ENCODE results near the gene METTL22.

METTL22 gene

GRCh38 chr16:8614435-8615029, 7.0 kb upstream of the METTL22 start:
- Histone ChIP-seq H3K27ac (ENCODE audit: low read length) (no peak overlapping the region), H3K79me2 (ENCODE audit: insufficient read depth, low read length) (no peaks in the 10 kb centered on the region), H3K27me3 (ENCODE audit: insufficient read depth, low read length, poor library complexity) (peaks cover 36% of the 10 kb centered on the region), H3K9ac (ENCODE audit: low read depth, low read length) (no peak overlapping the region), H3K36me3 (ENCODE audit: insufficient read depth, low read length) (no peaks in the 10 kb centered on the region), H3K4me2 (ENCODE audit: insufficient read depth, low read length) (no peak overlapping the region), H2AFZ (ENCODE audit: low read depth, low read length) (no peak overlapping the region), H4K20me1 (ENCODE audit: insufficient read depth, low read length) (no peaks in the 10 kb centered on the region; the same call in 1 of the 2 replicates), H3K4me1 (ENCODE audit: insufficient read depth, low read length) (no peaks in the 10 kb centered on the region), H3K9me3 (ENCODE audit: insufficient read depth, low read length, severe bottlenecking) (no peaks in the 10 kb centered on the region), H3K4me3 (ENCODE audit: low read depth in 1 of 2, low read length in 2 of 2) (no peak overlapping the region)
- ATAC-seq (ENCODE audit: insufficient read depth, low read depth), result no peak
- DNase-seq, result no peak
- no peak for TF ChIP-seq CTCF (IDR thresholded peaks at IDR 0.05; ENCODE audit: borderline replicate concordance, extremely low read depth, low read length, poor library complexity, severe bottlenecking)
- no peak for TF ChIP-seq EZH2 (IDR thresholded peaks at IDR 0.05; ENCODE audit: borderline replicate concordance, low read depth, low read length, severe bottlenecking)

DNA sequence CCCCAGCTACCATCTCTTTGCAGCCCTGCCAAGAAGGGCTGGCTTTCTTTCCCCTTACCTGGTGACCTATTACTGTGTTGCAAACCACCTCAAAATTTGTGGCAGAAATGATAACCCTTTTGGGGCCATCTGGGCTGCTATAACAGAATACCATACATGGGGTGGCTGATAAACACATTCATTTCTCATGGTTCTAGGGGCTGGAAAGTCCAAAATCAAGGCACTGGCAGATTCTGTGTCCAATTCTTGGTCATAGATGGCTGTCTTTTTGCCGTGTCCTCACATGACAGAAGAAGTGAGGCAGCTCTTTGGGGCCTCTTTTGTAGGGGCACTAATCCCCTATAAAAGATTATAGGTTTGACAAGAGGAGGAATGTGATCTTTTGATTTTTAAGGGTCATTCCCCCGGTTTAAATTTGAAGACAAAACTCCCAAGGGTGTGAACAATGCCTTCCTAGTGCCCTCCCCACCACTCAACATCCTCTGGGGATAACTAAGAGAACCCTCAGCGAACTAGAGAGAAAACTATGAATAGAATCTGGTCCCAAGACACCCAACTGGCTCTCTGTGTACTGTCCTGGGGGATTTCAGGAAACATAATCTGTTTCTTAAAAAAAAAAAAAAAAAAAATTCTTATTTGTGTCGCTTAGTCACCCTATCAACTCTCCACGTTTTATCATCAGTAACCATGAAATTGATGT, 1.7 kb upstream of the METTL22 start:
- no peak for TF ChIP-seq CTCF (IDR thresholded peaks at IDR 0.05; ENCODE audit: borderline replicate concordance, extremely low read depth, low read length, poor library complexity, severe bottlenecking)
- no peak for TF ChIP-seq EZH2 (IDR thresholded peaks at IDR 0.05; ENCODE audit: borderline replicate concordance, low read depth, low read length, severe bottlenecking)
- ATAC-seq (ENCODE audit: insufficient read depth, low read depth), result no peak
- DNase-seq, result no peak
- peaks cover 25% of the 10 kb centered on the region for H3K4me1 ChIP-seq (ENCODE audit: insufficient read depth, low read length)
- H3K9me3 ChIP-seq (ENCODE audit: insufficient read depth, low read length, severe bottlenecking), result no peaks in the 10 kb centered on the region
- H3K36me3 ChIP-seq (ENCODE audit: insufficient read depth, low read length), result peaks cover 11% of the 10 kb centered on the region
- peaks cover 14% of the 10 kb centered on the region; the same call in 1 of the 2 replicates for H4K20me1 ChIP-seq (ENCODE audit: insufficient read depth, low read length)
- H3K79me2 ChIP-seq (ENCODE audit: insufficient read depth, low read length), result peaks cover 33% of the 10 kb centered on the region
- H2AFZ ChIP-seq (ENCODE audit: low read depth, low read length), result no peak overlapping the region
- H3K27ac ChIP-seq (ENCODE audit: low read length), result no peak overlapping the region
- H3K27me3 ChIP-seq (ENCODE audit: insufficient read depth, low read length, poor library complexity), result peaks cover 20% of the 10 kb centered on the region
- H3K4me3 ChIP-seq (ENCODE audit: low read depth in 1 of 2, low read length in 2 of 2), result no peak overlapping the region
- H3K4me2 ChIP-seq (ENCODE audit: insufficient read depth, low read length), result no peak overlapping the region
- H3K9ac ChIP-seq (ENCODE audit: low read depth, low read length), result no peak overlapping the region

DNA sequence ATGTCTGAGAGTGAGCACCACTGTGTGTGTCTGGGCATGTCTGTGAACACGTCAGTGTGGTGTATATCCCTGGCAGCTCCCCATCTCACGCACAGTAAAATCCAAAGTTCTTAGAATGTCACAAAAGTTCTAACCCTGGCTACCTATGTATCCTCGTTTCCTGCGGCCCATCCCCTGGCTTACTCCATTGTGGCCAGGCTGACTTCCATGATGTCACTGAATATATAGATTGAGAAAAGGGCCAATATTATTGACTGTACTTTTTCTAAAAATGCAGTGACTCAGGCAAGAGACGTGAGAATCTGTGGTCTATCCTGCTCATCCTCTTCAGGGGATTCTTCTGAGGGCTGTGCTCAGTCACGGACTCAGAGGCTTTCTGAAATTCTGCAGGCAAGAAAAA, 963 bp upstream of the METTL22 start:
- ATAC-seq (ENCODE audit: insufficient read depth, low read depth) (no peak), DNase-seq (no peak)
- Histone ChIP-seq H3K9ac (ENCODE audit: low read depth, low read length) (no peak overlapping the region), H3K4me1 (ENCODE audit: insufficient read depth, low read length) (peaks cover 27% of the 10 kb centered on the region), H3K27ac (ENCODE audit: low read length) (no peak overlapping the region), H3K4me3 (ENCODE audit: low read depth in 1 of 2, low read length in 2 of 2) (no peak overlapping the region), H3K79me2 (ENCODE audit: insufficient read depth, low read length) (peaks cover 40% of the 10 kb centered on the region), H3K36me3 (ENCODE audit: insufficient read depth, low read length) (peaks cover 14% of the 10 kb centered on the region), H4K20me1 (ENCODE audit: insufficient read depth, low read length) (peaks cover 16% of the 10 kb centered on the region; the same call in 1 of the 2 replicates), H3K27me3 (ENCODE audit: insufficient read depth, low read length, poor library complexity) (peaks cover 20% of the 10 kb centered on the region), H3K9me3 (ENCODE audit: insufficient read depth, low read length, severe bottlenecking) (no peaks in the 10 kb centered on the region), H3K4me2 (ENCODE audit: insufficient read depth, low read length) (no peak overlapping the region), H2AFZ (ENCODE audit: low read depth, low read length) (peak overlapping the region; percentile 87; the same call in 1 of the 2 replicates)
- TF ChIP-seq CTCF (IDR thresholded peaks at IDR 0.05; ENCODE audit: borderline replicate concordance, extremely low read depth, low read length, poor library complexity, severe bottlenecking), result no peak
- no peak for TF ChIP-seq EZH2 (IDR thresholded peaks at IDR 0.05; ENCODE audit: borderline replicate concordance, low read depth, low read length, severe bottlenecking)

All from DND-41 (cell line).